HG02981 (cell line): ENCODE measurements around the gene RCOR1.
"Not testable (repeated sequence)": the region's sequence is repeated elsewhere in the genome, so short reads cannot be mapped to it uniquely, and the experiment has no call there.

Source experiments
- ATAC-seq: cut with Tn5 transposase; IDR thresholded peaks from one replicate; pipeline ENCODE4 v1.9.1; 2021; ENCODE audit warnings: mild to moderate bottlenecking, moderate library complexity; ENCODE audit not compliant: unreplicated experiment

RCOR1 gene

GRCh38 chr14:102739190-102739469, 146.7 kb downstream of the RCOR1 start:
- no peak for ATAC-seq

DNA sequence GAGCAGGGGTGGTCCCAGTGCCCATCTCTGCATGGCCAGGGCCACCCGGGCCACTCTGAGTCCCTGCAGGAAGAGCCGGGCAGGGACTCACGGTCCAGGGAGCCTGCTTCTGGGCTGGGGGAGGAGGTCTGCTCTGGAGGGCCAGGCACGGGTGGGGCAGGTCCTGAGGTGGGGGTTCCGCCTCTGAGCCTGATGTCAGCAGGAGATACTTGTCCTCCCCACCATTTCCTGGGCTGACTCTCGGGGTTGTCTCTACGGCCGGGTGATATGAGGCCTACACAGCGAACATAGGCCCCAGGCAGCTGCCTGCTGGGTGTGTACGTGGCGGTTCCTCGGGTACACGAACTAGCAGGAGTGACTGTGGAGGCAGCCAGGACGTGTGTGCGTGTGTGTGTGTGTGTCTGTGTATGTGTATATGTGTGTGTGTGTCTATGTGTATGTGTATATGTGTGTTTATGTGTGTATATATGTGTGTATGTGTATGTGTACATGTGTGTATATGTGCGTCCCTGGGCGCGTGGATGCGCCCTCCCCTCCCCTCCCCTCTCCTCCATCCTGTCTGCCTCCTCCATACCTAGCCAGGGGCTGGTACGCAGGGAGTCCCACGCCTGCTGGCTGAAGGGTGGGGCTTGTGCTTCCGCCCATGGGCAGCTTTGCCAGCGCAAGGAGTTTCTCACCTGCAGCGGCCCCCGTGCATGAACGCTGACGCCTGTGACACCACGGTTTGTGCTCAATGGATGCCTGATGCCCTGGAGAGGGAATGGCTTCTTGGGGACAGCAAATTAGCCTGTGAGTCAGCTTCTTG, 154.4 kb downstream of the RCOR1 start:
- ATAC-seq, result no peak

- ATAC-seq, result no peak
Observed at GRCh38 chr14:102748806-102749205, 156.4 kb downstream of the RCOR1 start.

GRCh38 chr14:102749393-102750305, 157.2 kb downstream of the RCOR1 start:
- ATAC-seq, result no peak

- ATAC-seq, result no peak
Observed at GRCh38 chr14:102750376-102750775, 157.9 kb downstream of the RCOR1 start.

- ATAC-seq, result no peak
Observed at GRCh38 chr14:102751088-102751487, 158.6 kb downstream of the RCOR1 start.

DNA sequence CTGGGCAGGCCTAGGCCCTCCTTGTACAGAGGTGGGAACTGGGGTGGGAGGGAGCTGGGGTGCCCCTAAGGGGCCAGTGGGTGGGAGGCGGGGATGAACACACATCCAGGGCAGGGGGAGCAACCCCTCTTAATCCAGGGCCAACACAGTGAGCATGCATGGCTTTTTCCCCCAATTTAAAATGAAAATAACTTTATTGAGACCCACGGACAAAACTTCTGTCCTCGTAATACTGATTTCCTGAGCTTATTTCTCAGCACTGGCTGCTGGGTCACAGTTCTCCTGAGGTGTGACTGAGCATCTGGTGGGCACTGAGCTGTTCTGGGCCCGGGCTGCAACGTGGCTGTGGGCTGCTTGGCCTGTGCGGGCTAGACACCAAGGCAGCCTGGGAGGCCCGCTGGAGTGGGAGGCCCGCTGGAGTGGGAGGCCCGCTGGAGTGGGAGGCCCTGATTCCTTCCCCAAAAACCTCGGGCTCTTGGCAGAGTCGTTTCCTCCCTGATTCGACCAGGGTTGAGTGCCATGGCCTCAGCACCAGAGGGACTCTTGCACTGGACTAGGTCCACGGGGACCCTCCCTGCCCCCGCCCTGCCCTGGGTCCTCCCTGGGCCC, 159.9 kb downstream of the RCOR1 start:
- ATAC-seq, result no peak

DNA sequence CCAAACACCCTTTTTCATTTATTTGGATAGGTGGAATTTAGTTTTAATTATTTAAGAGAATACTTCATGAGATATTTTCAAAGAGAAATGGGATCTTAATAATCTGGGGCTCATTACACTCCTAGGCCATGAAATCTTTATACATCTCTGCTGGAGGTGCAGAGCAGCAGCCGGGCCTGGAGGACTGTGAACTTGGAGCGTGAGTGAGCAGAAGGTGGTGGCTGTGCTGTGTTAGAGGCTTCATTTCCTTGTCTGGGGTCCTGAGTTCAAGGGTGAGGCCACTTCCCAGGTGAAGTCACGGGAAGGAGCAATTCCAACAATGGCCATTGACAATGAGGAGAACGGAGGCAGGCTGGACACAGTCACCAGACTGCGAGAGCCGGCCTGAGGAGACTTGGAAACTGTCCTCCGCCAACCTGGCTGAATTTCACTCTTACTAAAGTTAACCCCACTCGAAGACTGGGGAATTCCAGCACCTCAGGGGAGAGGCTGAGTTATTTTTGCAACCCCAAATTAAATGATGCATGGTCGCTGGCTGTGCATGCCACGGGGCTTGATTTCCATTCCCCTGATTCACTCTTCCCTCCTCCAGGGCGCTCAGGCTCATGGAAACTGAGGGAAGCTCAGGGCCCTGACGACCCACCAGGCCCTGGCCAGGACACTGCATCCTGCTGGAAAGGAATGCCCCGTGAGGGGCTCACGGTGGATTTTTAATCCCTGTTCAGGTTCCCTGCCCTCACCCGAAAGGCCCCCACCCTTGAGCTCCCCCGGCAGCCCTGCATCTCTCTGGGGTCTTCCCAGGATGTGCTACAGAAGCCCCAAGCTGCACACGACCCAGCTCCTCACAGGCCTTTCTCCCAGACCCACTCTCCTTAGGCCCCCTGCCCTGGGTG, 162.2 kb downstream of the RCOR1 start:
- no peak for ATAC-seq

GRCh38 chr14:102757646-102758045, 165.2 kb downstream of the RCOR1 start:
- ATAC-seq, result no peak

DNA sequence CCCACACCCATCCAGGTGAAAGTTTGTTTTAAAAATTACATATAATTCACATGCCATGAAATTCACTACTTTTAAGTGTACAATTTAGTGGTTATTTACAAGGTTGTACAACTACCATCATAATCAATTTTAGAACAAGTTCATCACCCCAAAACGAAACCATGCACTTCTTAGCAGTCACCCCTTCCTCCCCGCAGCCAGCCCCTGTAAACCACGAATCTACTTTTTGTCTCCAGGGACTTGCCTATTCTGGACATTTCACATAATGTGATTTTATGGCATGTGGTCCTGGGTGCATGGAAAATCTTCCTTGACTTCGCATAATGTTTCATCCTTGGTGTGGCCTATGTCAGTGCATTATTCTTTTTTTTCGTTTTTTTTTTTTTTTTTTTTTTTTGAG, 165.6 kb downstream of the RCOR1 start:
- ATAC-seq, result no peak

GRCh38 chr14:102759456-102760187, 167.2 kb downstream of the RCOR1 start:
- ATAC-seq, result no peak

GRCh38 chr14:102760496-102761193, 168.2 kb downstream of the RCOR1 start:
- ATAC-seq, result no peak

DNA sequence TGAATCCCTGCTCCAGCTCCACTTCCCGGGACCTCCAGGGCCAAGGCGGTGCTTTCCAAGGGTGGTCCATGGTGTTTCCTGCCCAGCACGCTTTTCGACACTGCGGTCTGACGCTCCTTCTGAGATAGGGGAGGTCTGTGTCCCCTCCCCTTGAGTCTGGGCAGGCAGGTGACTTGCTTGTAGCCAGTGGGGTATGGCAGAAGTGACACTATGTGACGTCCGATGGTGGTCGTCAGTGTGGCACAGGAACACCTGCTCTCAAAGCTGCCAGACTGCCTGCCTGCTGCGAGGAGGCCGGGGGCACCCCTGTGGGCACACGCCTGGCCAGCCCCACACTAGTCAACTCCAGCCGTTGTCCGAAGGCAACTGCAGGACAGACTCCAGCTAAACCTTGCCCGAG, 168.8 kb downstream of the RCOR1 start:
- ATAC-seq, result no peak

DNA sequence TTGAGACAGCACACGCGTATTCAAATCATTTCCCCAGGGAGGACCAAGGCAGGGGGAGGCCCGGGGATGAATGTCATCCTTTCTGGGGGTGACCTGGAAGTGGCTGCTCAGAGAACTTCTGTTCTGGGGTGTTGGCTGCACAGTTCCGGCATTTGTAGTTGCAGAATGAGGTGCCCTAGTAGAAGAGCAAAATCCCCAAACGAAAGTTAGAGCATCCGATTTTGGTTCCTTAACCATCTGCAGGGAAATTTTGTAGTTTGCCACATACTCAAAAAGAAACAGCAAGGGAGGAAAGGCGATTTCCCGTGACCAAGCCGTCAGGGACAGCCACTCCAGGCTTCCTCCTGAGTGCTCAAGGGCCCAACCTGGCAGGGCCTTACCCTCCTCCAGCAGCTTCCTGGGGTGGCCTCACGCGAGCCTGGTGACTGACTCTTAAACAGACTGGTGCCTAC, 171.8 kb downstream of the RCOR1 start:
- peak; percentile 66 for ATAC-seq

DNA sequence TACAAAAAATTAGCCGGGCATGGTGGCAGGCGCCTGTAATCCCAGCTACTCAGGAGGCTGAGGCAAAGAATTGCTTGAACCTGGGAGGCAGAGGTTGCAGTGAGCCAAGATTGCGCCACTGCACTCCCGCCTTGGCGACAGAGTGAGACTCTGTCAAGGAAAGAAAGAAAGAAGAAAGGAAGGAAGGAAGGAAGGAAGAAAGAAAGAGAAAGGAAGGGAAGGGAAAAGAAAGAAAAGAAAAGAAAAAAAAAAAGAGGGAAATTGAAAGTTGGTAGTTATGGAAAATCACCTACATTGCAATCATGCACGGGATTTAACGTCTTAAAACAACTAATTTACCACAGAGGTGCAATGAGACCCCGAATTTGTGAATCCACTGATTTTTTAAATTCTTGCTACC, 173.3 kb downstream of the RCOR1 start:
- not testable (repeated sequence) for ATAC-seq

- ATAC-seq, result peak; percentile 49
Observed at GRCh38 chr14:102768223-102769048, 176.0 kb downstream of the RCOR1 start.

DNA sequence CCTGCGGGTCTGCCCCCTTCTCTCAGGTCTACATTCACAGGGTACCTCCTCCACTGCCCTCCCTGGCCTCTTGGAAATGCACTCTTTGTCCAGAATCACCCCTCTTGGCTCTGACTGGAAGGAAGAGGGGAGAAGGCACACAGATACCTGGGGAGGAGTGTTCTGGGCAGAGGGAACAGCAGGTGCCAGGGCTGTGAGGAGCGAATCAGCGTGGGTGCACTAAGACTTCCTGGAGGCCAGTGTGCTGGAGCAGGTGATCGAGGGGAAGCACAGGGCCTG, 176.5 kb downstream of the RCOR1 start:
- ATAC-seq, result no peak

- ATAC-seq, result no peak
Observed at GRCh38 chr14:102770147-102771123, 178.0 kb downstream of the RCOR1 start.
